Kidney epithelial cell (primary cell): ENCODE data around the gene TRPM5. TPM values are rescaled to one million over a fixed set of nuclear protein-coding genes. Genes with fewer than 3 reads are reported as not detected.
"Not testable (repeated sequence)": the region's sequence is repeated elsewhere in the genome, so short reads cannot be mapped to it uniquely, and the experiment has no call there.

ENCODE experiments used
- DNase-seq: peaks from one replicate; pipeline ENCODE4 v3.0.0-alpha.2; 2010; ENCODE audit warnings: low read depth
- H3K27me3 ChIP-seq: 2 replicates; pipeline ENCODE4 v1.6.0; 2011; ENCODE audit warnings: low read length; ENCODE audit not compliant: control insufficient read depth, insufficient read depth
- H3K36me3 ChIP-seq: 2 replicates; pipeline ENCODE4 v1.5.1; 2011; ENCODE audit warnings: low read length; ENCODE audit not compliant: control insufficient read depth, insufficient read depth
- H3K4me3 ChIP-seq: 2 replicates; pipeline ENCODE4 v1.5.1; 2011; ENCODE audit warnings: low read depth, mild to moderate bottlenecking, control low read depth, low read length
- CTCF ChIP-seq: IDR thresholded peaks from 2 replicates; pipeline ENCODE4 v1.5.1; 2011; ENCODE audit warnings: mild to moderate bottlenecking, moderate library complexity, low read length, control low read depth, inconsistent platforms; ENCODE audit not compliant: insufficient read depth, poor library complexity, severe bottlenecking
- total RNA-seq: library from RNA; depleted of rRNA; stranded (reverse); fragments of >200 nt; gene quantifications from 2 replicates; pipeline ENCODE4 v1.2.3, GENCODE V29; 2015

The TRPM5 gene
- total RNA-seq, 1 donor from 2014 or later = not detected

- peaks cover 12% of the 10 kb centered on the region for H3K27me3 ChIP-seq
- TF ChIP-seq CTCF = no peak
- DNase-seq = no peak
- H3K4me3 ChIP-seq = no peak overlapping the region
- H3K36me3 ChIP-seq = no peaks in the 10 kb centered on the region
These were observed 38.4 kb upstream of the TRPM5 start for GRCh38 chr11:2482745-2483144.

- no peak for DNase-seq
- Histone ChIP-seq H3K36me3 (no peaks in the 10 kb centered on the region), H3K4me3 (no peak overlapping the region), H3K27me3 (peaks cover 12% of the 10 kb centered on the region)
- no peak for TF ChIP-seq CTCF
These were observed 37.9 kb upstream of the TRPM5 start for GRCh38 chr11:2482204-2482603.

- H3K36me3 ChIP-seq = no peaks in the 10 kb centered on the region
- DNase-seq = no peak
- TF ChIP-seq CTCF = no peak
- H3K27me3 ChIP-seq = peaks cover 12% of the 10 kb centered on the region
- H3K4me3 ChIP-seq = no peak overlapping the region
These were observed 36.9 kb upstream of the TRPM5 start for GRCh38 chr11:2481253-2481652.

GRCh38 chr11:2480874-2481220 is 36.5 kb upstream of the TRPM5 start:
- DNase-seq = no peak
- Histone ChIP-seq H3K27me3 (peaks cover 12% of the 10 kb centered on the region), H3K36me3 (no peaks in the 10 kb centered on the region), H3K4me3 (no peak overlapping the region)
- no peak for TF ChIP-seq CTCF

- peaks cover 12% of the 10 kb centered on the region for H3K27me3 ChIP-seq
- H3K4me3 ChIP-seq, H3K36me3 ChIP-seq, DNase-seq: not testable (repeated sequence)
These were observed 36.0 kb upstream of the TRPM5 start for GRCh38 chr11:2480067-2480873.

GRCh38 chr11:2477936-2478335 is 33.6 kb upstream of the TRPM5 start:
- peaks cover 3% of the 10 kb centered on the region for H3K27me3 ChIP-seq
- no peaks in the 10 kb centered on the region for H3K36me3 ChIP-seq
- DNase-seq = no peak
- H3K4me3 ChIP-seq = no peak overlapping the region
- no peak for TF ChIP-seq CTCF
